H1 (cell line): ENCODE measurements around the gene OLFM2. TPM values are rescaled to one million over a fixed set of nuclear protein-coding genes. Genes with fewer than 3 reads are reported as not detected.

Source experiments
- ASH2L ChIP-seq: fragments of 200-600, 300-600 bp; sonication (generic); IDR thresholded peaks from one replicate; pipeline ENCODE4 v1.7.1; 2017; ENCODE audit warnings: low read length
- CBX5 ChIP-seq: fragments of 300-800, 300-1000 bp; sonication (generic); IDR thresholded peaks from 2 replicates; pipeline ENCODE4 v1.7.1; 2016; ENCODE audit warnings: antibody characterized with exemption, low read length, low read depth
- EZH2 ChIP-seq: fragments of 200-600 bp; sonication (generic); IDR thresholded peaks from 2 replicates; pipeline ENCODE4 v1.7.1; 2012; ENCODE audit warnings: low read depth, mild to moderate bottlenecking, moderate library complexity, low read length, inconsistent platforms; ENCODE audit not compliant: severe bottlenecking
- GTF2F1 ChIP-seq: IDR thresholded peaks from 2 replicates; pipeline ENCODE4 v1.6.1; 2012; ENCODE audit warnings: low read depth, low read length, improper control_type of control experiment, borderline replicate concordance
- HDAC2 ChIP-seq, 2 experiments: fragments of 300-600 bp in 1 of 2; sonication (generic) in 1 of 2; IDR thresholded peaks; 2 replicates each; pipeline ENCODE4 v1.6.1; 2011 to 2012; ENCODE audit warnings: low read depth in 2 of 2, low read length in 2 of 2, mild to moderate bottlenecking in 2 of 2, moderate library complexity in 2 of 2, borderline replicate concordance in 1 of 2, inconsistent platforms in 1 of 2
- KDM4A ChIP-seq: IDR thresholded peaks from one replicate; pipeline ENCODE4 v1.7.1; 2012; ENCODE audit warnings: low read depth, mild to moderate bottlenecking, moderate library complexity, low read length, inconsistent platforms; ENCODE audit not compliant: severe bottlenecking
- MAFK ChIP-seq: IDR thresholded peaks from 2 replicates; pipeline ENCODE4 v1.6.1; 2012; ENCODE audit warnings: low read depth, mild to moderate bottlenecking, improper control_type of control experiment, low read length
- RAD21 ChIP-seq, 2 experiments: IDR thresholded peaks in 1 of 2; conservative IDR thresholded peaks in 1 of 2; 2 replicates each; pipeline ENCODE4 v1.6.1; 2011; ENCODE audit warnings: low read depth in 2 of 2, low read length in 2 of 2, improper control_type of control experiment in 1 of 2, inconsistent platforms in 1 of 2, mild to moderate bottlenecking in 1 of 2, moderate library complexity in 1 of 2
- SIN3A ChIP-seq, 2 experiments: IDR thresholded peaks in 1 of 2; conservative IDR thresholded peaks in 1 of 2; 2 replicates each; pipeline ENCODE4 v1.6.1; 2011 to 2012; ENCODE audit warnings: low read length in 2 of 2, improper control_type of control experiment in 1 of 2, low read depth in 1 of 2, mild to moderate bottlenecking in 1 of 2
- TAF7 ChIP-seq: optimal IDR thresholded peaks from 2 replicates; pipeline ENCODE3; 2011; ENCODE audit warnings: low read depth, mild to moderate bottlenecking, inconsistent platforms, low read length, moderate library complexity, borderline replicate concordance
- polyA plus RNA-seq, 7 experiments: library from polyadenylated mRNA; depleted of rRNA in 3 of 7; stranded (reverse) in 5 of 7; unstranded in 2 of 7; fragments of >200 nt in 5 of 7; fragments of 200-250 nt in 2 of 7; gene quantifications; 1 replicate in 5 of 7; 2 replicates in 1 of 7; 4 replicates in 1 of 7; pipeline versions ENCODE4 v1.2.1 to v1.2.3, GENCODE V29; 2011 to 2013; ENCODE audit warnings: missing spikeins in 2 of 7, mixed read lengths in 2 of 7
- total RNA-seq: library from RNA; stranded (reverse); fragmentation: NEBNext Ultra II Directional; extraction: Animal tissue kit (Norgen Biotek cat#: 25700); gene quantifications from 2 replicates; pipeline ENCODE4 v1.2.1, GENCODE V29; 2021
- TF ChIP-seq, protein P1 (sequence below): fragments of 300-600 bp; sonication (generic); IDR thresholded peaks from 2 replicates; pipeline ENCODE4 v1.7.1; 2012; ENCODE audit warnings: low read length, moderate library complexity, mild to moderate bottlenecking, inconsistent platforms; ENCODE audit not compliant: insufficient replicate concordance

The OLFM2 gene
- total and polyA plus RNA-seq, 2 of the 8 experiments (the other 6 are each of a cell fraction or from before 2014, with no cell fraction given): 68.2 to 151 TPM

GRCh38 chr19:9947441-9947840 lies 11.1 kb upstream of the OLFM2 start (continued):
- TF ChIP-seq, protein P1, sequence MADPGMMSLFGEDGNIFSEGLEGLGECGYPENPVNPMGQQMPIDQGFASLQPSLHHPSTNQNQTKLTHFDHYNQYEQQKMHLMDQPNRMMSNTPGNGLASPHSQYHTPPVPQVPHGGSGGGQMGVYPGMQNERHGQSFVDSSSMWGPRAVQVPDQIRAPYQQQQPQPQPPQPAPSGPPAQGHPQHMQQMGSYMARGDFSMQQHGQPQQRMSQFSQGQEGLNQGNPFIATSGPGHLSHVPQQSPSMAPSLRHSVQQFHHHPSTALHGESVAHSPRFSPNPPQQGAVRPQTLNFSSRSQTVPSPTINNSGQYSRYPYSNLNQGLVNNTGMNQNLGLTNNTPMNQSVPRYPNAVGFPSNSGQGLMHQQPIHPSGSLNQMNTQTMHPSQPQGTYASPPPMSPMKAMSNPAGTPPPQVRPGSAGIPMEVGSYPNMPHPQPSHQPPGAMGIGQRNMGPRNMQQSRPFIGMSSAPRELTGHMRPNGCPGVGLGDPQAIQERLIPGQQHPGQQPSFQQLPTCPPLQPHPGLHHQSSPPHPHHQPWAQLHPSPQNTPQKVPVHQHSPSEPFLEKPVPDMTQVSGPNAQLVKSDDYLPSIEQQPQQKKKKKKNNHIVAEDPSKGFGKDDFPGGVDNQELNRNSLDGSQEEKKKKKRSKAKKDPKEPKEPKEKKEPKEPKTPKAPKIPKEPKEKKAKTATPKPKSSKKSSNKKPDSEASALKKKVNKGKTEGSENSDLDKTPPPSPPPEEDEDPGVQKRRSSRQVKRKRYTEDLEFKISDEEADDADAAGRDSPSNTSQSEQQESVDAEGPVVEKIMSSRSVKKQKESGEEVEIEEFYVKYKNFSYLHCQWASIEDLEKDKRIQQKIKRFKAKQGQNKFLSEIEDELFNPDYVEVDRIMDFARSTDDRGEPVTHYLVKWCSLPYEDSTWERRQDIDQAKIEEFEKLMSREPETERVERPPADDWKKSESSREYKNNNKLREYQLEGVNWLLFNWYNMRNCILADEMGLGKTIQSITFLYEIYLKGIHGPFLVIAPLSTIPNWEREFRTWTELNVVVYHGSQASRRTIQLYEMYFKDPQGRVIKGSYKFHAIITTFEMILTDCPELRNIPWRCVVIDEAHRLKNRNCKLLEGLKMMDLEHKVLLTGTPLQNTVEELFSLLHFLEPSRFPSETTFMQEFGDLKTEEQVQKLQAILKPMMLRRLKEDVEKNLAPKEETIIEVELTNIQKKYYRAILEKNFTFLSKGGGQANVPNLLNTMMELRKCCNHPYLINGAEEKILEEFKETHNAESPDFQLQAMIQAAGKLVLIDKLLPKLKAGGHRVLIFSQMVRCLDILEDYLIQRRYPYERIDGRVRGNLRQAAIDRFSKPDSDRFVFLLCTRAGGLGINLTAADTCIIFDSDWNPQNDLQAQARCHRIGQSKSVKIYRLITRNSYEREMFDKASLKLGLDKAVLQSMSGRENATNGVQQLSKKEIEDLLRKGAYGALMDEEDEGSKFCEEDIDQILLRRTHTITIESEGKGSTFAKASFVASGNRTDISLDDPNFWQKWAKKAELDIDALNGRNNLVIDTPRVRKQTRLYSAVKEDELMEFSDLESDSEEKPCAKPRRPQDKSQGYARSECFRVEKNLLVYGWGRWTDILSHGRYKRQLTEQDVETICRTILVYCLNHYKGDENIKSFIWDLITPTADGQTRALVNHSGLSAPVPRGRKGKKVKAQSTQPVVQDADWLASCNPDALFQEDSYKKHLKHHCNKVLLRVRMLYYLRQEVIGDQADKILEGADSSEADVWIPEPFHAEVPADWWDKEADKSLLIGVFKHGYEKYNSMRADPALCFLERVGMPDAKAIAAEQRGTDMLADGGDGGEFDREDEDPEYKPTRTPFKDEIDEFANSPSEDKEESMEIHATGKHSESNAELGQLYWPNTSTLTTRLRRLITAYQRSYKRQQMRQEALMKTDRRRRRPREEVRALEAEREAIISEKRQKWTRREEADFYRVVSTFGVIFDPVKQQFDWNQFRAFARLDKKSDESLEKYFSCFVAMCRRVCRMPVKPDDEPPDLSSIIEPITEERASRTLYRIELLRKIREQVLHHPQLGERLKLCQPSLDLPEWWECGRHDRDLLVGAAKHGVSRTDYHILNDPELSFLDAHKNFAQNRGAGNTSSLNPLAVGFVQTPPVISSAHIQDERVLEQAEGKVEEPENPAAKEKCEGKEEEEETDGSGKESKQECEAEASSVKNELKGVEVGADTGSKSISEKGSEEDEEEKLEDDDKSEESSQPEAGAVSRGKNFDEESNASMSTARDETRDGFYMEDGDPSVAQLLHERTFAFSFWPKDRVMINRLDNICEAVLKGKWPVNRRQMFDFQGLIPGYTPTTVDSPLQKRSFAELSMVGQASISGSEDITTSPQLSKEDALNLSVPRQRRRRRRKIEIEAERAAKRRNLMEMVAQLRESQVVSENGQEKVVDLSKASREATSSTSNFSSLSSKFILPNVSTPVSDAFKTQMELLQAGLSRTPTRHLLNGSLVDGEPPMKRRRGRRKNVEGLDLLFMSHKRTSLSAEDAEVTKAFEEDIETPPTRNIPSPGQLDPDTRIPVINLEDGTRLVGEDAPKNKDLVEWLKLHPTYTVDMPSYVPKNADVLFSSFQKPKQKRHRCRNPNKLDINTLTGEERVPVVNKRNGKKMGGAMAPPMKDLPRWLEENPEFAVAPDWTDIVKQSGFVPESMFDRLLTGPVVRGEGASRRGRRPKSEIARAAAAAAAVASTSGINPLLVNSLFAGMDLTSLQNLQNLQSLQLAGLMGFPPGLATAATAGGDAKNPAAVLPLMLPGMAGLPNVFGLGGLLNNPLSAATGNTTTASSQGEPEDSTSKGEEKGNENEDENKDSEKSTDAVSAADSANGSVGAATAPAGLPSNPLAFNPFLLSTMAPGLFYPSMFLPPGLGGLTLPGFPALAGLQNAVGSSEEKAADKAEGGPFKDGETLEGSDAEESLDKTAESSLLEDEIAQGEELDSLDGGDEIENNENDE: no peak
- TF ChIP-seq ASH2L (no peak), EZH2 (no peak), TAF7 (no peak), GTF2F1 (no peak), KDM4A (no peak), SIN3A (conservative IDR thresholded peaks at IDR 0.05 in 1 of 2, IDR thresholded peaks at IDR 0.05 in 1 of 2; ENCODE audit: low read depth in 1 of 2, low read length in 2 of 2) (no peak), HDAC2 (IDR thresholded peaks at IDR 0.05; ENCODE audit: borderline replicate concordance in 1 of 2, low read depth in 2 of 2, low read length in 2 of 2) (no peak), MAFK (no peak), CBX5 (no peak), RAD21 (IDR thresholded peaks at IDR 0.05 in 1 of 2, conservative IDR thresholded peaks at IDR 0.05 in 1 of 2; ENCODE audit: low read depth in 2 of 2, low read length in 2 of 2) (no peak)
